ENCODE data around the gene PLXNB3.
A peak's percentile ranks its signal among the peaks of the same experiment; 100 is the strongest.

PLXNB3 gene

GRCh38 chrX:153818571-153819383 is 54.7 kb downstream of the PLXNB3 start:
- TF ChIP-seq CTCF (conservative IDR thresholded peaks at IDR 0.05; ENCODE audit: control insufficient read depth, insufficient read depth, low read depth, low read length) = no peak
- DNase-seq (ENCODE audit: low read depth) = no peak
- H3K4me3 ChIP-seq (ENCODE audit: control insufficient read depth, low read depth, low read length) = peak overlapping the region; percentile 3

- H3K4me3 ChIP-seq (ENCODE audit: control insufficient read depth, low read depth, low read length) = peak overlapping the region; percentile 3
- no peak for TF ChIP-seq CTCF (conservative IDR thresholded peaks at IDR 0.05; ENCODE audit: control insufficient read depth, insufficient read depth, low read depth, low read length)
- no peak for DNase-seq (ENCODE audit: low read depth)
Measured at GRCh38 chrX:153819384-153820040, 55.5 kb downstream of the PLXNB3 start.

- DNase-seq (ENCODE audit: low read depth) = no peak
- TF ChIP-seq CTCF (conservative IDR thresholded peaks at IDR 0.05; ENCODE audit: control insufficient read depth, insufficient read depth, low read depth, low read length) = no peak
- H3K4me3 ChIP-seq (ENCODE audit: control insufficient read depth, low read depth, low read length) = no peak overlapping the region
Measured at GRCh38 chrX:153820601-153821000, 56.6 kb downstream of the PLXNB3 start.

GRCh38 chrX:153821066-153821465 is 57.0 kb downstream of the PLXNB3 start:
- no peak overlapping the region for H3K4me3 ChIP-seq (ENCODE audit: control insufficient read depth, low read depth, low read length)
- no peak for TF ChIP-seq CTCF (conservative IDR thresholded peaks at IDR 0.05; ENCODE audit: control insufficient read depth, insufficient read depth, low read depth, low read length)
- no peak for DNase-seq (ENCODE audit: low read depth)

- H3K4me3 ChIP-seq (ENCODE audit: control insufficient read depth, low read depth, low read length) = no peak overlapping the region
- TF ChIP-seq CTCF (conservative IDR thresholded peaks at IDR 0.05; ENCODE audit: control insufficient read depth, insufficient read depth, low read depth, low read length) = no peak
- DNase-seq (ENCODE audit: low read depth) = no peak
Measured at GRCh38 chrX:153824348-153824747, 60.3 kb downstream of the PLXNB3 start.

- no peak for DNase-seq (ENCODE audit: low read depth)
- no peak for TF ChIP-seq CTCF (conservative IDR thresholded peaks at IDR 0.05; ENCODE audit: control insufficient read depth, insufficient read depth, low read depth, low read length)
- H3K4me3 ChIP-seq (ENCODE audit: control insufficient read depth, low read depth, low read length) = no peak overlapping the region
Measured at GRCh38 chrX:153825042-153825441, 61.0 kb downstream of the PLXNB3 start.

Data from fibroblast of mammary gland (primary cell).